Natural killer cell (primary cell): ENCODE measurements around the gene SEMA6C. TPM values are rescaled to one million over a fixed set of nuclear protein-coding genes. Genes with fewer than 3 reads are reported as not detected.

Experiments
- ATAC-seq, 3 donors: fragments of 150-1000 bp in 2 of 3; fragments of 200-7000 bp in 1 of 3; cut with Tn5 transposase; 1 replicate in 1 of 3; 2 replicates in 2 of 3; pipeline ENCODE4 v1.10.0; 2021; ENCODE audit warnings: mild to moderate bottlenecking in 2 of 3, moderate library complexity in 2 of 3
- DNase-seq, 2 donors: peaks; one replicate each; pipeline versions ENCODE4 v3.0.0 to v3.0.0-alpha.2; 2013 to 2021; ENCODE audit warnings: mixed read lengths in 1 of 2
- H3K27ac ChIP-seq: one replicate; pipeline ENCODE4 v1.5.1; 2013; ENCODE audit warnings: mild to moderate bottlenecking, low read length
- H3K27me3 ChIP-seq: one replicate; pipeline ENCODE4 v1.6.1; 2013; ENCODE audit warnings: low read length; ENCODE audit not compliant: control insufficient read depth, insufficient read depth
- H3K36me3 ChIP-seq: one replicate; pipeline ENCODE4 v1.6.1; 2013; ENCODE audit warnings: low read length; ENCODE audit not compliant: control insufficient read depth, insufficient read depth
- H3K4me1 ChIP-seq: one replicate; pipeline ENCODE4 v1.6.1; 2013; ENCODE audit warnings: low read length; ENCODE audit not compliant: control insufficient read depth, insufficient read depth
- H3K4me3 ChIP-seq: one replicate; pipeline ENCODE4 v1.5.1; 2013; ENCODE audit warnings: low read length
- H3K9me3 ChIP-seq: one replicate; pipeline ENCODE4 v1.6.1; 2013; ENCODE audit warnings: low read length; ENCODE audit not compliant: control insufficient read depth, insufficient read depth
- H3K27ac Mint-ChIP-seq, 2 donors: one replicate each; pipeline ENCODE4 v1.8.0; 2022; ENCODE audit warnings: mild to moderate bottlenecking in 2 of 2, mixed read lengths in 2 of 2, moderate library complexity in 1 of 2
- H3K27me3 Mint-ChIP-seq, 2 donors: one replicate each; pipeline ENCODE4 v1.8.0; 2022; ENCODE audit warnings: low read depth in 2 of 2, mixed read lengths in 2 of 2
- H3K36me3 Mint-ChIP-seq: one replicate; pipeline ENCODE4 v1.8.0; 2022; ENCODE audit warnings: mixed read lengths
- H3K4me1 Mint-ChIP-seq, 2 donors: one replicate each; pipeline ENCODE4 v1.8.0; 2022; ENCODE audit warnings: mixed read lengths in 2 of 2
- H3K4me3 Mint-ChIP-seq: one replicate; pipeline ENCODE4 v1.8.0; 2022; ENCODE audit warnings: mild to moderate bottlenecking, moderate library complexity, mixed read lengths
- H3K9me3 Mint-ChIP-seq, 2 donors: one replicate each; pipeline ENCODE4 v1.8.0; 2022; ENCODE audit warnings: mixed read lengths in 2 of 2
- WGBS: methylation state at CpG from one replicate; pipeline ENCODE4 v1.1.7; 2013; ENCODE audit warnings: missing lambda C conversion rate; ENCODE audit not compliant: insufficient coverage; 5-methylcytosine and 5-hydroxymethylcytosine counted together
- intact Hi-C: fragments of 100-400 bp; cut with micrococcal nuclease; formaldehyde crosslinking; loops from one replicate; pipeline ENCODE4 v1.14.2; 2022
- total RNA-seq, 4 donors: library from RNA; stranded (reverse); fragments of 120-200 nt in 1 of 4; gene quantifications; one replicate each; pipeline versions ENCODE4 v1.2.3 to v1.2.4, GENCODE V29; 2013 to 2022
- TF ChIP-seq, protein P1 (sequence below): fragments of 200-600 bp; IDR thresholded peaks from one replicate; pipeline ENCODE4 v1.8.0; 2022; ENCODE audit warnings: antibody characterized with exemption

The SEMA6C gene
- total RNA-seq, 3 donors from 2014 or later (not counting 1 experiment from before 2014, with no cell fraction given), result 2.5 to 5.8 (median 3.0) TPM

GRCh38 chr1:151184211-151184610 lies 37.8 kb upstream of the SEMA6C start:
- TF ChIP-seq, protein P1, sequence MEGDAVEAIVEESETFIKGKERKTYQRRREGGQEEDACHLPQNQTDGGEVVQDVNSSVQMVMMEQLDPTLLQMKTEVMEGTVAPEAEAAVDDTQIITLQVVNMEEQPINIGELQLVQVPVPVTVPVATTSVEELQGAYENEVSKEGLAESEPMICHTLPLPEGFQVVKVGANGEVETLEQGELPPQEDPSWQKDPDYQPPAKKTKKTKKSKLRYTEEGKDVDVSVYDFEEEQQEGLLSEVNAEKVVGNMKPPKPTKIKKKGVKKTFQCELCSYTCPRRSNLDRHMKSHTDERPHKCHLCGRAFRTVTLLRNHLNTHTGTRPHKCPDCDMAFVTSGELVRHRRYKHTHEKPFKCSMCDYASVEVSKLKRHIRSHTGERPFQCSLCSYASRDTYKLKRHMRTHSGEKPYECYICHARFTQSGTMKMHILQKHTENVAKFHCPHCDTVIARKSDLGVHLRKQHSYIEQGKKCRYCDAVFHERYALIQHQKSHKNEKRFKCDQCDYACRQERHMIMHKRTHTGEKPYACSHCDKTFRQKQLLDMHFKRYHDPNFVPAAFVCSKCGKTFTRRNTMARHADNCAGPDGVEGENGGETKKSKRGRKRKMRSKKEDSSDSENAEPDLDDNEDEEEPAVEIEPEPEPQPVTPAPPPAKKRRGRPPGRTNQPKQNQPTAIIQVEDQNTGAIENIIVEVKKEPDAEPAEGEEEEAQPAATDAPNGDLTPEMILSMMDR, result no peak
- no peak overlapping the region for H3K27ac ChIP-seq
- no peaks in the 10 kb centered on the region for H3K9me3 ChIP-seq
- no peak for ATAC-seq
- H3K4me1 ChIP-seq, result peaks cover 9% of the 10 kb centered on the region
- no peaks in the 10 kb centered on the region for H3K27me3 Mint-ChIP-seq
- H3K4me3 ChIP-seq, result no peak overlapping the region
- peaks cover 44% of the 10 kb centered on the region for H3K36me3 ChIP-seq
- peaks cover 21 to 24% of the 10 kb centered on the region in 2 donors for H3K4me1 Mint-ChIP-seq
- no peak overlapping the region for H3K4me3 Mint-ChIP-seq
- WGBS, result over 99% methylated on average over 8 of the region's 10 CpGs
- DNase-seq, result no peak
- H3K27ac Mint-ChIP-seq, result no peak overlapping the region
- no peaks in the 10 kb centered on the region for H3K9me3 Mint-ChIP-seq
- peaks cover 18% of the 10 kb centered on the region for H3K36me3 Mint-ChIP-seq
- intact Hi-C loops, result no loop called here
- no peaks in the 10 kb centered on the region for H3K27me3 ChIP-seq

DNA sequence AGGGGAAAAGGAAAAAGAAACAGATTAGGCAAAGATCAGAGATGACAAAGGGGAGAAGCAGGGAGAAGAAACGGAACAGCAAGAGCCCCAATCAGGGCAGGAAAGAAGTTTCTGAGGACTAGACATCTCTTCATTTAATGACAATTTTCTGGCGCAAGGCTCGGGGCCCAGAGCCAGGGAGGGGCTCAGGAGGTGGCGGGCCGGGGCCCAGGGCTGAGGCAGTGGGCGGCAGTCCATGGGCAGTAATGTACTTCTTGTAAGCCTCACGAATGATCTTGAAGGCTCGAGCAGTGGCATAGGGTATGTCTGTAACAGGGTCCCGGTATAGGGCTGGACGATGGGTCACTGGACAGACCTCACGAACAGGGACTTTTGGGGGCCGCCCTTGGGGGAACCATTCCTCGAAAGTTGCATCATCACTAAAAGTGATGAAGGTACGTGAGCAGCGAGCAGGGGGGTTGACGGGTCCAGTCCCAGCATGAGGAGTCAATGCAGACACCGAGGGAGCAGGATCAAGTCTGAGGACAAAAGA lies 30.1 kb upstream of the SEMA6C start:
- intact Hi-C loops, result no loop called here
- Mint-ChIP-seq H3K27me3 (no peaks in the 10 kb centered on the region), H3K9me3 (no peaks in the 10 kb centered on the region), H3K27ac (no peak overlapping the region), H3K36me3 (peaks cover 25% of the 10 kb centered on the region), H3K4me1 (peaks cover 0 to 10% of the 10 kb centered on the region in 2 donors), H3K4me3 (no peak overlapping the region)
- no peaks in the 10 kb centered on the region for H3K4me1 ChIP-seq
- H3K9me3 ChIP-seq, result no peaks in the 10 kb centered on the region
- ATAC-seq (no peak), DNase-seq (no peak)
- peaks cover 62% of the 10 kb centered on the region for H3K36me3 ChIP-seq
- WGBS, result 98% methylated on average over 17 of the region's 17 CpGs
- TF ChIP-seq, protein P1, result no peak
- H3K27ac ChIP-seq, result no peak overlapping the region
- no peaks in the 10 kb centered on the region for H3K27me3 ChIP-seq
- no peak overlapping the region for H3K4me3 ChIP-seq

- Histone ChIP-seq H3K4me1 (no peaks in the 10 kb centered on the region), H3K9me3 (no peaks in the 10 kb centered on the region), H3K27me3 (no peaks in the 10 kb centered on the region), H3K36me3 (peaks cover 60% of the 10 kb centered on the region), H3K4me3 (no peak within 1 kb of the TSS), H3K27ac (no peak within 1 kb of the TSS)
- Mint-ChIP-seq H3K4me3 (no peak within 1 kb of the TSS), H3K4me1 (peaks cover 0 to 8% of the 10 kb centered on the region in 2 donors), H3K9me3 (no peaks in the 10 kb centered on the region), H3K36me3 (peaks cover 25% of the 10 kb centered on the region), H3K27me3 (no peaks in the 10 kb centered on the region), H3K27ac (peak within 1 kb of the TSS in 1 of 2 donors; percentile 6)
- 46% methylated on average over 2 of the region's 4 CpGs for WGBS
- DNase-seq (peak in 1 of 2 donors; percentile 36), ATAC-seq (peak in 2 of 3 donors; percentile 50 to 54)
- TF ChIP-seq, protein P1, result peak; percentile 22
- intact Hi-C loops, result no loop called here
Measured at GRCh38 chr1:151175863-151176262, 29.4 kb upstream of the SEMA6C start, which contains the start of gene TMOD4. Gene TMOD4, minus strand, starts transcription at chr1:151175981. Its CDS starts 1,106 bp downstream, at chr1:151174875.
